IPS-18c (cell line): Measurements from ENCODE around the gene COX7A2L.
"Not testable (repeated sequence)": the region's sequence is repeated elsewhere in the genome, so short reads cannot be mapped to it uniquely, and the experiment has no call there.

Experiments used
- H3K4me3 ChIP-seq: 2 replicates; pipeline ENCODE4 v1.7.0; 2013; ENCODE audit warnings: low read depth, mild to moderate bottlenecking, low read length, moderate library complexity; ENCODE audit not compliant: insufficient read depth
- H3K9me3 ChIP-seq: one replicate; pipeline ENCODE4 v1.6.1; 2013; ENCODE audit warnings: mild to moderate bottlenecking, low read length, moderate library complexity; ENCODE audit not compliant: control insufficient read depth, insufficient read depth

COX7A2L gene

GRCh38 chr2:42371611-42372473 lies 10.8 kb upstream of the COX7A2L start:
- Histone ChIP-seq H3K4me3 (no peak overlapping the region), H3K9me3 (no peaks in the 10 kb centered on the region)

DNA sequence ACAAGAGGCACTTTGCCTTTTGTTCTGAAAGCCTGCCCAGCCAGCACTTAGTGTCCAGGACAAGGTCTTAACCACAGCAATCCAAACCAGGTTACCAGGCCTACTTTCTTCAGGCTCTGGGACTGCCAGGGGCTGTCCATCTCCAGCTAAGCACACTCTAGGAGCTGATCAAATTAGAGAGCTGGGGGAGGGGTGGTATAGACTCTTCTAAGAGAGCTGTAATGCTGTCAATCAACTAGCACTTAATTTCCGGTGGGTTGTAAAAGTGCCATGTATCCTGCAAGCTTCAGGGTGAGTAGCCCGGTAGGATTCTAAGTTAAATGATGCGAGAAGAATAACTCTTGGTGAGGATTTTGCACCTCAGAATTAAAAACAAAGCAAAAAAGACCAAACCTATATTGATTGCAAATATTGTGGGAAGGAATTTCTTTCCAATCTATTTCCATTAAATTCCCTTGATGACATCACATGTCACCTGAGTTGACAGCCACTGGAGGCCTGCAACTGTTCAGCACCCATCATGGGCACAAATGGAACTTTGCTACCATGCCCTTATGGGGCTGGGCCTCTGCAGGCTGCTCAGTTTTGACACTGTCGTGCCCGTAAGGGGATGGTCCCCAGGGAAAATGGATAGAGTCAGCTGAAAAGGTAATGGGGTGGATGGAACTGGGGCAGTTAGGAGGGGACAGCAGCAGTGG lies 8.7 kb upstream of the COX7A2L start:
- H3K4me3 ChIP-seq: no peak overlapping the region
- H3K9me3 ChIP-seq: no peaks in the 10 kb centered on the region

GRCh38 chr2:42368817-42369531 lies 8.0 kb upstream of the COX7A2L start:
- H3K4me3 ChIP-seq: no peak overlapping the region
- H3K9me3 ChIP-seq: no peaks in the 10 kb centered on the region

GRCh38 chr2:42367835-42368234 lies 6.8 kb upstream of the COX7A2L start:
- no peaks in the 10 kb centered on the region for H3K9me3 ChIP-seq
- no peak overlapping the region for H3K4me3 ChIP-seq

- Histone ChIP-seq H3K9me3 (no peaks in the 10 kb centered on the region), H3K4me3 (no peak overlapping the region)
Measured at GRCh38 chr2:42366411-42366810, 5.4 kb upstream of the COX7A2L start.

- no peak overlapping the region for H3K4me3 ChIP-seq
- no peaks in the 10 kb centered on the region for H3K9me3 ChIP-seq
Measured at GRCh38 chr2:42364658-42365057, 3.6 kb upstream of the COX7A2L start.

DNA sequence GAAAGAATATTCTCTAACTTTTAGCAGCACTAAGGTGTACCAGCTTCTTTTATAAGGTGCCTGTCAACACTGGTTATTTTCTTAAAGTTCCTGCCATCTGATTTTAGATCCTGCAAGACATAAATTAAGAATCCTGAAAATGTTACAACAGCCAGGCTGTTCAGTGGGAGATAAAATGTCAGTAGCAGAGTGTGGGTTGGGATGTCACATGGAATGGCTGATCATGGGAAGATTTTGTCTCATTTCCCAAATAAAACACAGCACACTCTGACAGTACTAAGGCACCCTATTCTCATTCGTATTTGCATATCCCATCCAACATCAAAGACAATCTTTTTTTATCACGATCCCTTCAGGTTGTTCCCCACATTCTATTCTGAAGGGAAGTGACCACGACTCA lies 2.4 kb upstream of the COX7A2L start:
- H3K9me3 ChIP-seq: no peaks in the 10 kb centered on the region
- H3K4me3 ChIP-seq: no peak overlapping the region

- H3K9me3 ChIP-seq: no peaks in the 10 kb centered on the region
- H3K4me3 ChIP-seq: no peak overlapping the region
Measured at GRCh38 chr2:42361728-42362283, 789 bp upstream of the COX7A2L start.

DNA sequence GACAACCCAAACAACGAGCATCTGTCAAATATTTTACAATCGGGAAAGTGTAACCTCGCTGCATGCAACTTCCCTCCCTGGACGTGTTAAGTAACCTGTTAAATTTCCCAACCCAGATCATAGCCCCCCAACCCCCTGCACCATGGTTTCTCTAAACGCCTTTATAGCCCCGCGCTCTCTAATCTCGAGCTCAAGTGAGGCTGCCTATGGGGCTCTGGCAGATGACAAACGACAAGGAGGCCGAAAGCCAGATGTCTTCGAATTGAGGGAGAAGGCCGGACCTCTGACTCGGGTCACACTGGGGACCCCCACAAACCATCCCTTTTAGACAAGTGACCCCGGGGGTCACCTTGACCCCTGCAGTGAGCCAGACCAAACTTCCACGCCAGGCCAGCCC lies 526 bp downstream of the COX7A2L start:
- Histone ChIP-seq H3K4me3 (peak overlapping the region; percentile 97), H3K9me3 (no peaks in the 10 kb centered on the region)

GRCh38 chr2:42359965-42360483 lies 993 bp downstream of the COX7A2L start:
- peak overlapping the region; percentile 97 for H3K4me3 ChIP-seq
- H3K9me3 ChIP-seq: no peaks in the 10 kb centered on the region

- Histone ChIP-seq H3K4me3 (peak overlapping the region; percentile 97; the same call in 1 of the 2 replicates), H3K9me3 (no peaks in the 10 kb centered on the region)
Measured at GRCh38 chr2:42359304-42359964, 1.6 kb downstream of the COX7A2L start.

- no peak overlapping the region for H3K4me3 ChIP-seq
- peaks cover 2% of the 10 kb centered on the region for H3K9me3 ChIP-seq
Measured at GRCh38 chr2:42353792-42354429, 7.1 kb downstream of the COX7A2L start.

DNA sequence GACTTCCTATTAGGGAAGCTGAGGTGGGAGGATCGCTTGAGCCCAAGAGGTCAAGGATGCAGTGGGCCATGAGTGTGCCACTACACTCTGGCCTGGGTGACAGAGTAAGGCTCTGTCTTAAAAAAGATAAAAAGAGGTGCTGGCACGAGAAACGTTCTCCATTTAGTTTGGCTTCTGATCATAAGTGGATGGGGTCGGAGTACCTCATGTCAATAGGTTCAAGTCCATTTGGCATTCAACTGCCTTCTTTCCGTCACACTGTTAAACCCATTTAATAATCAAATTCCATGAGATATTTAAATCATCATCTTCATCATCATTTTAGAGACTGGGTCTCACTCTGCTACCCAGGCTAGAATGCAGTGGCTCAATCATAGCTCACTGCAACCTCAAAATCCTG lies 9.2 kb downstream of the COX7A2L start:
- Histone ChIP-seq H3K4me3 (no peak overlapping the region), H3K9me3 (peaks cover 2% of the 10 kb centered on the region)

GRCh38 chr2:42350434-42351063 lies 10.5 kb downstream of the COX7A2L start:
- Histone ChIP-seq H3K4me3 (no peak overlapping the region), H3K9me3 (peaks cover 2% of the 10 kb centered on the region)

GRCh38 chr2:42348113-42348805 lies 12.8 kb downstream of the COX7A2L start:
- Histone ChIP-seq H3K9me3 (peaks cover 2% of the 10 kb centered on the region), H3K4me3 (no peak overlapping the region)

GRCh38 chr2:42347518-42347917 lies 13.5 kb downstream of the COX7A2L start:
- not testable (repeated sequence) for H3K4me3 ChIP-seq

More at GRCh38 chr2:42347518-42347917, 13.5 kb downstream of the COX7A2L start:
- not testable (repeated sequence) for H3K9me3 ChIP-seq
